Epithelial cell of proximal tubule (primary cell): ENCODE data around the gene PFN3. TPM values are rescaled to one million over a fixed set of nuclear protein-coding genes. Genes with fewer than 3 reads are reported as not detected.

Experiments
- DNase-seq: peaks from one replicate; pipeline ENCODE4 v3.0.0-alpha.2; 2011; ENCODE audit warnings: low read depth
- H3K4me3 ChIP-seq: 2 replicates; pipeline ENCODE4 v1.5.1; 2011; ENCODE audit warnings: low read depth, mild to moderate bottlenecking, low read length
- CTCF ChIP-seq: conservative IDR thresholded peaks from 2 replicates; pipeline ENCODE4 v1.5.1; 2012; ENCODE audit warnings: low read depth, mild to moderate bottlenecking, low read length
- total RNA-seq: library from RNA; depleted of rRNA; stranded (reverse); fragments of >200 nt; gene quantifications from 2 replicates; pipeline ENCODE4 v1.2.3, GENCODE V29; 2015

Gene PFN3
- total RNA-seq, 1 donor from 2014 or later: not detected

GRCh38 chr5:177369645-177370440 is 30.6 kb downstream of the PFN3 start:
- no peak overlapping the region for H3K4me3 ChIP-seq
- no peak for DNase-seq
- no peak for TF ChIP-seq CTCF

- H3K4me3 ChIP-seq: no peak overlapping the region
- TF ChIP-seq CTCF: peak; percentile 74
- DNase-seq: no peak
Measured at GRCh38 chr5:177368869-177369644, 31.4 kb downstream of the PFN3 start.

- no peak for TF ChIP-seq CTCF
- DNase-seq: no peak
- peak overlapping the region; percentile 58 for H3K4me3 ChIP-seq
Measured at GRCh38 chr5:177367981-177368868, 32.2 kb downstream of the PFN3 start.

GRCh38 chr5:177367323-177367848 is 33.1 kb downstream of the PFN3 start:
- peak overlapping the region; percentile 58 for H3K4me3 ChIP-seq
- no peak for DNase-seq
- TF ChIP-seq CTCF: peak; percentile 15

GRCh38 chr5:177366528-177367322 is 33.7 kb downstream of the PFN3 start:
- DNase-seq: no peak
- peak overlapping the region; percentile 58 for H3K4me3 ChIP-seq
- TF ChIP-seq CTCF: no peak
